Measurements from ENCODE around the gene SNAP25. TPM values are rescaled to one million over a fixed set of nuclear protein-coding genes. Genes with fewer than 3 reads are reported as not detected.

Gene SNAP25
- total and polyA plus RNA-seq, 9 of the 15 experiments (the other 6 are each of a cell fraction or from before 2014, with no cell fraction given), result 0.07 TPM; not detected in 8

DNA sequence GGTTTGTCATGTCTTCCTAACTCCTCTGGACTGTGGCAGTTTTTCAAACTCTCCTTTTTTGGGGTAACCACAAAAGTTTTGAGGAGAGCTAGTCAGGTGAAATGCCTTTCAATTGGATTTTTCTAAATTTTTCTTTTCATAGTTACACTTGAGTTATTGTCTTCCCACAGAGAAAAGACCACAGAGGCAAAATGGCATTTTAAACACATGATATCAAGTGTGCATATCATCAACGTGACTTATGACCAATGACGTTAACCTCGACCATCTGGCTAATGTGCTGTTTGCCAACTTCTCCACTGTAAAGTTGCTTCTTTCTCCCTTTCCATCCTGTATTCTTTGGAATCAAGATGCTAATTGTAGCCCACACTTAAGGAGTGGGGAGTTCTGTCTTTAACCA, 41.3 kb upstream of the SNAP25 start:
- CTCF ChIA-PET (ENCODE audit: low intra/inter-chr PET ratio), result no interaction called here
- no peak for ATAC-seq
- Histone ChIP-seq H3K79me2 (ENCODE audit: control insufficient read depth, insufficient read depth, low read length) (no peaks in the 10 kb centered on the region), H2AFZ (ENCODE audit: low read depth, low read length) (no peak overlapping the region), H3K9ac (ENCODE audit: insufficient read depth in 1 of 2, low read depth in 2 of 2, low read length in 2 of 2) (no peak overlapping the region), H3K4me3 (no peak overlapping the region), H3K27me3 (ENCODE audit: control insufficient read depth in 2 of 2, insufficient read depth in 2 of 2, low read length in 2 of 2) (no peaks in the 10 kb centered on the region), H3K36me3 (ENCODE audit: control insufficient read depth, insufficient read depth, low read length) (no peaks in the 10 kb centered on the region), H3K4me1 (replicated peaks in 1 of 2; ENCODE audit: control insufficient read depth in 2 of 2, insufficient read depth in 2 of 2, low read length in 2 of 2) (no peaks in the 10 kb centered on the region; a peak in 1 of 5 replicates), H3K4me2 (ENCODE audit: insufficient read depth, low read length) (no peak overlapping the region), H3K27ac (ENCODE audit: extremely low read depth, low read depth, low read length) (no peak overlapping the region), H3K9me1 (ENCODE audit: control insufficient read depth, insufficient read depth, low read length) (no peaks in the 10 kb centered on the region), H3K9me3 (replicated peaks; ENCODE audit: control insufficient read depth, insufficient read depth, low read depth, low read length) (no peaks in the 10 kb centered on the region), H4K20me1 (replicated peaks; ENCODE audit: control insufficient read depth, insufficient read depth, low read length) (no peaks in the 10 kb centered on the region)
- no peak for TF ChIP-seq GABPA (tag; conservative IDR thresholded peaks at IDR 0.05; ENCODE audit: low read depth)
- TF ChIP-seq TAF1 (IDR thresholded peaks at IDR 0.05; ENCODE audit: control insufficient read depth, extremely low read depth, insufficient read depth, low read length, severe bottlenecking), result no peak
- no peak for TF ChIP-seq HDAC8 (tag; IDR thresholded peaks at IDR 0.05)
- no peak for TF ChIP-seq MECOM (CRISPR knock-in tag; IDR thresholded peaks at IDR 0.05)
- TF ChIP-seq KLF10 (CRISPR knock-in tag; IDR thresholded peaks at IDR 0.05), result no peak
- no peak for TF ChIP-seq TCF7 (IDR thresholded peaks at IDR 0.05; ENCODE audit: borderline replicate concordance)
- TF ChIP-seq ZNF165 (CRISPR knock-in tag; IDR thresholded peaks at IDR 0.05; ENCODE audit: borderline replicate concordance), result no peak
- TF ChIP-seq CTBP1 (IDR thresholded peaks at IDR 0.05; ENCODE audit: borderline replicate concordance), result no peak
- intact Hi-C loops (cut with micrococcal nuclease) (no loop called here), in situ Hi-C loops (cut with MboI) (no loop called here)
- no TSS peak for BruUV-seq (replicated peaks)
- FAIRE-seq, result no peak
- DNase-seq (ENCODE audit: extremely low read depth in 1 of 4, low spot score in 3 of 4), result no peak
- POLR2A ChIA-PET, result no interaction called here
- WGBS (ENCODE audit: insufficient coverage, low coverage, missing lambda C conversion rate), result 0% methylated on average over 3 of the region's 3 CpGs

- Histone ChIP-seq H2AFZ (ENCODE audit: low read depth, low read length) (no peak overlapping the region), H3K27ac (ENCODE audit: extremely low read depth, low read depth, low read length) (no peak overlapping the region), H3K27me3 (ENCODE audit: control insufficient read depth in 2 of 2, insufficient read depth in 2 of 2, low read length in 2 of 2) (no peaks in the 10 kb centered on the region), H3K4me1 (replicated peaks in 1 of 2; ENCODE audit: control insufficient read depth in 2 of 2, insufficient read depth in 2 of 2, low read length in 2 of 2) (no peaks in the 10 kb centered on the region), H3K36me3 (ENCODE audit: control insufficient read depth, insufficient read depth, low read length) (no peaks in the 10 kb centered on the region), H4K20me1 (replicated peaks; ENCODE audit: control insufficient read depth, insufficient read depth, low read length) (no peaks in the 10 kb centered on the region), H3K9me1 (ENCODE audit: control insufficient read depth, insufficient read depth, low read length) (no peaks in the 10 kb centered on the region), H3K9me3 (replicated peaks; ENCODE audit: control insufficient read depth, insufficient read depth, low read depth, low read length) (no peaks in the 10 kb centered on the region), H3K79me2 (ENCODE audit: control insufficient read depth, insufficient read depth, low read length) (no peaks in the 10 kb centered on the region), H3K4me2 (ENCODE audit: insufficient read depth, low read length) (no peak overlapping the region), H3K9ac (ENCODE audit: insufficient read depth in 1 of 2, low read depth in 2 of 2, low read length in 2 of 2) (no peak overlapping the region), H3K4me3 (no peak overlapping the region)
- POLR2A ChIA-PET, result no interaction called here
- in situ Hi-C loops (cut with MboI), result no loop called here
- WGBS (ENCODE audit: insufficient coverage, low coverage, missing lambda C conversion rate), result 0% methylated on average over 1 of the region's 1 CpG
- no peak for TF ChIP-seq ZNF143 (CRISPR knock-in tag; IDR thresholded peaks at IDR 0.05)
- TF ChIP-seq U2AF1 (optimal IDR thresholded peaks at IDR 0.05; ENCODE audit: low read depth, low read length), result no peak
- no peak for TF ChIP-seq XRCC4 (IDR thresholded peaks at IDR 0.05; ENCODE audit: extremely low read depth, insufficient read depth, insufficient read length)
- ATAC-seq (no peak), FAIRE-seq (no peak), DNase-seq (ENCODE audit: extremely low read depth in 1 of 4, low spot score in 3 of 4) (no peak)
- BruUV-seq (replicated peaks), result no TSS peak
- CTCF ChIA-PET (ENCODE audit: low intra/inter-chr PET ratio), result no interaction called here
- intact Hi-C loops (cut with micrococcal nuclease), result no loop called here
Observed at GRCh38 chr20:10178091-10178490, 40.5 kb upstream of the SNAP25 start.
